HFFc6 (cell line): Measurements from ENCODE around the gene MYO10. TPM values are rescaled to one million over a fixed set of nuclear protein-coding genes. Genes with fewer than 3 reads are reported as not detected.

Experiments used
- DNase-seq: peaks from one replicate; pipeline ENCODE4 v3.0.0-alpha.2; 2018
- H3K27ac Mint-ChIP-seq: 2 replicates; pipeline ENCODE4 v1.8.0; 2020; ENCODE audit warnings: mild to moderate bottlenecking, mixed read lengths
- H3K27me3 Mint-ChIP-seq: 2 replicates; pipeline ENCODE4 v1.8.0; 2021; ENCODE audit warnings: mild to moderate bottlenecking, moderate library complexity, mixed read lengths; ENCODE audit not compliant: insufficient read depth
- H3K36me3 Mint-ChIP-seq: 2 replicates; pipeline ENCODE4 v1.8.0; 2021; ENCODE audit warnings: low read depth, mixed read lengths
- H3K4me1 Mint-ChIP-seq: 2 replicates; pipeline ENCODE4 v1.8.0; 2020; ENCODE audit warnings: low read depth, mixed read lengths
- H3K4me3 Mint-ChIP-seq: 2 replicates; pipeline ENCODE4 v1.8.0; 2020; ENCODE audit warnings: mild to moderate bottlenecking, moderate library complexity, mixed read lengths
- H3K9me3 Mint-ChIP-seq: 2 replicates; pipeline ENCODE4 v1.8.0; 2020; ENCODE audit warnings: mild to moderate bottlenecking, mixed read lengths
- total RNA-seq, 6 experiments: library from RNA; stranded (reverse); fragmentation: NEBNext Ultra II Directional; extraction: Animal tissue kit (Norgen Biotek cat#: 25700); gene quantifications; 2 replicates in 1 of 6; 3 replicates in 5 of 6; pipeline ENCODE4 v1.2.3, GENCODE V29; 2021
- TF ChIP-seq, protein P1 (sequence below): fragments of 200-600 bp; sonication (generic); IDR thresholded peaks from 2 replicates; pipeline ENCODE4 v1.5.0; 2021; ENCODE audit warnings: antibody characterized with exemption, mild to moderate bottlenecking

MYO10 gene
- total RNA-seq, 6 experiments from 2014 or later = 99.4 to 142 (median 129) TPM

DNA sequence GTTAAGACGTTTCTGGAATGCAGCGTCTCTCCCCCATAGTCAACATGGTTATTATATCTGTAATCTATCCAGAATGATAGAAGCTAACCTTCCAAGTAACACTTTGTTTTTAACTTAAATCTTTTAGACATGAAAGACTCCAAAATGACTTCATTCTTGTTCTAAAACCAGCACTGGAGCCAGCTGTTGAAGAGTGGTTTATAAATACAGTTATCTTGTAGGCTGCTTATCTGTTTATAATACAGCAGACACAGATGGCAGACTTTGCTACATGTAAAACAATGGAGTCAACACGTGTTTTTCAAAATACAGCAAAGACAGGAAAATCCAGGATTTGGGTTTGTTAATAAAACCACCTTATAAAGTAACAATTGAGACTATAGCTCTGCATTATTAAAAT lies 270.5 kb downstream of the MYO10 start:
- H3K36me3 Mint-ChIP-seq = peaks cover 37% of the 10 kb centered on the region
- peaks cover 24% of the 10 kb centered on the region for H3K27me3 Mint-ChIP-seq
- no peak overlapping the region for H3K27ac Mint-ChIP-seq

DNA sequence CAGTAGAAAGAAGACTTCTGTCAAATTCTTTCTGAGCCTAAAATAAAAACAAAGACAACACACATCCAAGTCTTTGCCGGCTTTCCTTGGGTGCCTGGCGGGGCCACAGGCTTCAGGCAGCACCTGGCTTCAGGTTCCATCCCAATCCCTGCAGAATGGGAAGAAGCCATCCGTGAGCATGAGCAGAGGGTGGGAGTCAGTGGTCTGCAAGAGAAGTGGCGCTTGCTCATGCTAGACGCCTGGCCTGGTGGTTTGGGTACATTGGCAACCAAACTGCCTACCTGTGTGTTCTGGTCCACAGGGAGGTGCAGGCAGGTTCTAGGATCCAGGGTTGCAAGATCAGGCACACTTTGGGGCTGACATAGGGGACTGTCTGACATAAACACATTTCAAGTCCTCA lies 271.7 kb downstream of the MYO10 start:
- TF ChIP-seq, protein P1, sequence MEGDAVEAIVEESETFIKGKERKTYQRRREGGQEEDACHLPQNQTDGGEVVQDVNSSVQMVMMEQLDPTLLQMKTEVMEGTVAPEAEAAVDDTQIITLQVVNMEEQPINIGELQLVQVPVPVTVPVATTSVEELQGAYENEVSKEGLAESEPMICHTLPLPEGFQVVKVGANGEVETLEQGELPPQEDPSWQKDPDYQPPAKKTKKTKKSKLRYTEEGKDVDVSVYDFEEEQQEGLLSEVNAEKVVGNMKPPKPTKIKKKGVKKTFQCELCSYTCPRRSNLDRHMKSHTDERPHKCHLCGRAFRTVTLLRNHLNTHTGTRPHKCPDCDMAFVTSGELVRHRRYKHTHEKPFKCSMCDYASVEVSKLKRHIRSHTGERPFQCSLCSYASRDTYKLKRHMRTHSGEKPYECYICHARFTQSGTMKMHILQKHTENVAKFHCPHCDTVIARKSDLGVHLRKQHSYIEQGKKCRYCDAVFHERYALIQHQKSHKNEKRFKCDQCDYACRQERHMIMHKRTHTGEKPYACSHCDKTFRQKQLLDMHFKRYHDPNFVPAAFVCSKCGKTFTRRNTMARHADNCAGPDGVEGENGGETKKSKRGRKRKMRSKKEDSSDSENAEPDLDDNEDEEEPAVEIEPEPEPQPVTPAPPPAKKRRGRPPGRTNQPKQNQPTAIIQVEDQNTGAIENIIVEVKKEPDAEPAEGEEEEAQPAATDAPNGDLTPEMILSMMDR = no peak
- H3K4me3 Mint-ChIP-seq = no peak overlapping the region
- H3K36me3 Mint-ChIP-seq = peaks cover 30% of the 10 kb centered on the region
- peaks cover 1% of the 10 kb centered on the region; the same call in 1 of the 2 replicates for H3K9me3 Mint-ChIP-seq
- no peak for DNase-seq
- H3K27ac Mint-ChIP-seq = no peak overlapping the region
- no peaks in the 10 kb centered on the region for H3K4me1 Mint-ChIP-seq
- H3K27me3 Mint-ChIP-seq = peaks cover 28% of the 10 kb centered on the region

More for the DNA sequence above, 270.5 kb downstream of the MYO10 start:
- TF ChIP-seq, protein P1 = no peak
- H3K4me3 Mint-ChIP-seq = no peak overlapping the region
- H3K9me3 Mint-ChIP-seq = no peaks in the 10 kb centered on the region; the same call in 1 of the 2 replicates
- no peak for DNase-seq
- peaks cover 10% of the 10 kb centered on the region for H3K4me1 Mint-ChIP-seq

DNA sequence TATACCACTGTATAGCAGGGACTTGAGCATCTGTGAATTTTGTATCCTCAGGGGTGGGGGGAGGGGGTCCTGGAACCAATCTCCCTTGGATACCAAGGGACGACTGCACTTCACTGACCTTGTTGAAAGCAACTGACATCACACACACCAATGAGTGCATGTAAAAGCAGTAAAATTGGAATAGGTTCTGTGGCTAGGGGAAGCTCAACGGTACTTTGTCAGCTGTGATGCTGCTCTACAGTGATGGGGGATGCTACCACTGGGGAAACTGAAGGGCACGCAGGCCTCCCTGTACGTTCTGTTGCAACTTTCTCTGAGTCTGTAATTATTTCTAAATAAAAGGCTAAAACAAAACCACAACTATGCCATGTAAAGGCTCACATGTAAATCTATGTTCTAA lies 272.2 kb downstream of the MYO10 start:
- H3K4me1 Mint-ChIP-seq = no peaks in the 10 kb centered on the region
- TF ChIP-seq, protein P1 = no peak
- peaks cover 31% of the 10 kb centered on the region for H3K27me3 Mint-ChIP-seq
- DNase-seq = no peak
- no peak overlapping the region for H3K27ac Mint-ChIP-seq
- peaks cover 5% of the 10 kb centered on the region; the same call in 1 of the 2 replicates for H3K9me3 Mint-ChIP-seq
- peaks cover 25% of the 10 kb centered on the region for H3K36me3 Mint-ChIP-seq
- no peak overlapping the region for H3K4me3 Mint-ChIP-seq

DNA sequence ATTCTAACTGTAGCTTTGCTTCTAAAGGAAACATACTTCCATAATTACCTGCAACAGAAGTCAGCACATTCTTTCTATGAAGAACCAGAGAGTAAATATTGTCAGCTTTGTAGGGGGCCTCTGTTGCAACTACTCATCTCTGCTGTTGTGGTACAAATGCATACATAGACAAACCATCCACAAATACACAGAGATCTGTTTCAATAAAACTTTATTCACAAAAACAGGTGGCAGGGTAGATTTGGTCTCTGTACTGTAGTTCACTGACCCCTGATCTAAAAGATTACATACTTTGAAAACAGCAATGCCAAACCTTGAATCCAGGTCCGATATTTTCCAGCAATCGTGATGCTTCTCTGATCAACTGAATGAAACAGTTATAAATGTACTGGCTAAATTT lies 274.4 kb downstream of the MYO10 start:
- peaks cover 9% of the 10 kb centered on the region for H3K36me3 Mint-ChIP-seq
- peaks cover 32% of the 10 kb centered on the region for H3K27me3 Mint-ChIP-seq
- H3K4me3 Mint-ChIP-seq = no peak overlapping the region
- no peak overlapping the region for H3K27ac Mint-ChIP-seq
- H3K4me1 Mint-ChIP-seq = no peaks in the 10 kb centered on the region
- H3K9me3 Mint-ChIP-seq = peaks cover 9% of the 10 kb centered on the region; the same call in 1 of the 2 replicates
- TF ChIP-seq, protein P1 = no peak
- no peak for DNase-seq

DNA sequence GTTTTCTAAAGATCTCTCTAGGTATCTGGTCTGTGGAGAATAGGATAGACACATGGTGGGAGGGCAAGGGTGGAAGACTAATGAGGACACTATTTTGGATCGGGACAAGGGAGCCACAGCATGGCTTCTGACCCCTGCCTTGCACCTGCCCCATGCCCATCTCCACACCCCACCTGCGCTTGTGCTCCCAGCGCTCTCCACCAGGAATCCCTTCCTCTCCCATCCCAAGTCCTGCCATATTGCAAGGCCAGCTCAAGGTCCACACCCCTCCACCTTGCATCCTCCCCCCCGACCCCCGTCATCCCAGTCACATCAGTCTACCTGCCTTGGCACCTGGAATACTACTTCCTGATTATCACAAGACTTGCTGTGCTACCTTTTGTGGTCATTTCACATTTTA lies 275.1 kb downstream of the MYO10 start:
- TF ChIP-seq, protein P1 = no peak
- no peak for DNase-seq
- Mint-ChIP-seq H3K4me1 (no peaks in the 10 kb centered on the region), H3K27me3 (peaks cover 32% of the 10 kb centered on the region), H3K27ac (no peak overlapping the region), H3K36me3 (peaks cover 6% of the 10 kb centered on the region), H3K9me3 (peaks cover 9% of the 10 kb centered on the region; the same call in 1 of the 2 replicates), H3K4me3 (peak overlapping the region; percentile 14; the same call in 1 of the 2 replicates)
